ENCODE results near the gene SPTLC3.

Gene SPTLC3

GRCh38 chr20:13037727-13038126 is 29.0 kb downstream of the SPTLC3 start:
- no peak for DNase-seq (ENCODE audit: low read depth)
- TF ChIP-seq, protein P1, sequence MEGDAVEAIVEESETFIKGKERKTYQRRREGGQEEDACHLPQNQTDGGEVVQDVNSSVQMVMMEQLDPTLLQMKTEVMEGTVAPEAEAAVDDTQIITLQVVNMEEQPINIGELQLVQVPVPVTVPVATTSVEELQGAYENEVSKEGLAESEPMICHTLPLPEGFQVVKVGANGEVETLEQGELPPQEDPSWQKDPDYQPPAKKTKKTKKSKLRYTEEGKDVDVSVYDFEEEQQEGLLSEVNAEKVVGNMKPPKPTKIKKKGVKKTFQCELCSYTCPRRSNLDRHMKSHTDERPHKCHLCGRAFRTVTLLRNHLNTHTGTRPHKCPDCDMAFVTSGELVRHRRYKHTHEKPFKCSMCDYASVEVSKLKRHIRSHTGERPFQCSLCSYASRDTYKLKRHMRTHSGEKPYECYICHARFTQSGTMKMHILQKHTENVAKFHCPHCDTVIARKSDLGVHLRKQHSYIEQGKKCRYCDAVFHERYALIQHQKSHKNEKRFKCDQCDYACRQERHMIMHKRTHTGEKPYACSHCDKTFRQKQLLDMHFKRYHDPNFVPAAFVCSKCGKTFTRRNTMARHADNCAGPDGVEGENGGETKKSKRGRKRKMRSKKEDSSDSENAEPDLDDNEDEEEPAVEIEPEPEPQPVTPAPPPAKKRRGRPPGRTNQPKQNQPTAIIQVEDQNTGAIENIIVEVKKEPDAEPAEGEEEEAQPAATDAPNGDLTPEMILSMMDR (IDR thresholded peaks at IDR 0.05; ENCODE audit: control insufficient read depth, extremely low read depth, insufficient read depth): no peak
- H3K4me3 ChIP-seq (ENCODE audit: low read depth, low read length): no peak overlapping the region

GRCh38 chr20:13041574-13042457 is 33.0 kb downstream of the SPTLC3 start:
- no peak overlapping the region for H3K4me3 ChIP-seq (ENCODE audit: low read depth, low read length)
- DNase-seq (ENCODE audit: low read depth): no peak
- TF ChIP-seq, protein P1 (IDR thresholded peaks at IDR 0.05; ENCODE audit: control insufficient read depth, extremely low read depth, insufficient read depth): no peak

GRCh38 chr20:13042458-13042794 is 33.7 kb downstream of the SPTLC3 start:
- TF ChIP-seq, protein P1 (IDR thresholded peaks at IDR 0.05; ENCODE audit: control insufficient read depth, extremely low read depth, insufficient read depth): no peak
- no peak for DNase-seq (ENCODE audit: low read depth)
- no peak overlapping the region for H3K4me3 ChIP-seq (ENCODE audit: low read depth, low read length)

DNA sequence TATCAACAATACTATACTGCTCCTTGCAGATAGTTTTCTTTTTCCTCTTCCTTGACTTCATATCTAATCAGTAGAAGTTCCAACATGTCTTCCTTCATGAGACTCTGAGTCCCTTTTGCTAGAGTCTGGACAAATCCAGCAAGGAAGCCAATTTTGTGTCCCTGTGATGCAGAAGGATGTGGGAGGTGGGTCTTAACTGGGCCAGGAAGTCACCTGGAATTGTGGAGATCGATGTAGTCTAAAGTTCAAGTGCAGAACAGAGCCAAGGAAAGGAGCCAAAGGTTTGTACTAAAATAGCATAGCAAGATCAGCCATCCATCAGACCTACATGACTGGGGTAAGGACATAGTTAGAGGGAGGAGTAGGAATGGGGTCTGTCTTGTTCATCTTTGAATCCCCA is 37.6 kb downstream of the SPTLC3 start:
- no peak for DNase-seq (ENCODE audit: low read depth)
- TF ChIP-seq, protein P1 (IDR thresholded peaks at IDR 0.05; ENCODE audit: control insufficient read depth, extremely low read depth, insufficient read depth): no peak
- H3K4me3 ChIP-seq (ENCODE audit: low read depth, low read length): no peak overlapping the region

GRCh38 chr20:13054011-13054410 is 45.2 kb downstream of the SPTLC3 start:
- TF ChIP-seq, protein P1 (IDR thresholded peaks at IDR 0.05; ENCODE audit: control insufficient read depth, extremely low read depth, insufficient read depth): no peak
- no peak overlapping the region for H3K4me3 ChIP-seq (ENCODE audit: low read depth, low read length)
- no peak for DNase-seq (ENCODE audit: low read depth)

GRCh38 chr20:13058666-13059389 is 50.1 kb downstream of the SPTLC3 start:
- TF ChIP-seq, protein P1 (IDR thresholded peaks at IDR 0.05; ENCODE audit: control insufficient read depth, extremely low read depth, insufficient read depth): no peak
- no peak overlapping the region for H3K4me3 ChIP-seq (ENCODE audit: low read depth, low read length)
- DNase-seq (ENCODE audit: low read depth): no peak
